HG03457 (cell line): ENCODE data around the gene AGBL4.

Source experiments
- ATAC-seq: cut with Tn5 transposase; IDR thresholded peaks from one replicate; pipeline ENCODE4 v1.9.1; 2021; ENCODE audit warnings: moderate number of reproducible peaks; ENCODE audit not compliant: unreplicated experiment

The AGBL4 gene

GRCh38 chr1:49199564-49199963, 824.2 kb downstream of the AGBL4 start:
- ATAC-seq, result no peak

GRCh38 chr1:49197081-49197480, 826.7 kb downstream of the AGBL4 start:
- ATAC-seq, result no peak

GRCh38 chr1:49190138-49190537, 833.6 kb downstream of the AGBL4 start:
- ATAC-seq, result no peak

- no peak for ATAC-seq
These were observed 836.7 kb downstream of the AGBL4 start for GRCh38 chr1:49187056-49187455.

GRCh38 chr1:49185450-49185980, 838.2 kb downstream of the AGBL4 start:
- no peak for ATAC-seq

GRCh38 chr1:49183489-49183888, 840.3 kb downstream of the AGBL4 start:
- no peak for ATAC-seq

GRCh38 chr1:49181033-49181432, 842.7 kb downstream of the AGBL4 start:
- ATAC-seq, result no peak

GRCh38 chr1:49171941-49172593, 851.7 kb downstream of the AGBL4 start:
- no peak for ATAC-seq

GRCh38 chr1:49166031-49166430, 857.7 kb downstream of the AGBL4 start:
- ATAC-seq, result no peak

GRCh38 chr1:49163031-49163430, 860.7 kb downstream of the AGBL4 start:
- no peak for ATAC-seq

- no peak for ATAC-seq
These were observed 863.1 kb downstream of the AGBL4 start for GRCh38 chr1:49160677-49161076.

GRCh38 chr1:49136738-49137251, 887.0 kb downstream of the AGBL4 start:
- no peak for ATAC-seq

- ATAC-seq, result no peak
These were observed 898.0 kb downstream of the AGBL4 start for GRCh38 chr1:49125746-49126145.

- no peak for ATAC-seq
These were observed 911.8 kb downstream of the AGBL4 start for GRCh38 chr1:49111931-49112330.

GRCh38 chr1:49106445-49106844, 917.3 kb downstream of the AGBL4 start:
- no peak for ATAC-seq

GRCh38 chr1:49104575-49104974, 919.2 kb downstream of the AGBL4 start:
- no peak for ATAC-seq

GRCh38 chr1:49102752-49103151, 921.0 kb downstream of the AGBL4 start:
- ATAC-seq, result peak; percentile 61

- ATAC-seq, result no peak
These were observed 924.9 kb downstream of the AGBL4 start for GRCh38 chr1:49098866-49099265.

- no peak for ATAC-seq
These were observed 937.4 kb downstream of the AGBL4 start for GRCh38 chr1:49086327-49086726.

GRCh38 chr1:49085079-49085478, 938.7 kb downstream of the AGBL4 start:
- ATAC-seq, result no peak

- no peak for ATAC-seq
These were observed 963.0 kb downstream of the AGBL4 start for GRCh38 chr1:49060766-49061165.

- ATAC-seq, result no peak
These were observed 964.7 kb downstream of the AGBL4 start for GRCh38 chr1:49059087-49059486.

GRCh38 chr1:49052102-49052501, 971.7 kb downstream of the AGBL4 start:
- no peak for ATAC-seq
